WTC11 (cell line): ENCODE measurements around the gene CETP.

Source experiments
- ATF1 ChIP-seq: sonication (generic); formaldehyde crosslinking; IDR thresholded peaks from 2 replicates; pipeline ENCODE4 v1.8.1; 2023; ENCODE audit warnings: mild to moderate bottlenecking, moderate library complexity, missing genetic modification reagents
- ATF2 ChIP-seq: sonication (generic); formaldehyde crosslinking; IDR thresholded peaks from 2 replicates; pipeline ENCODE4 v1.8.1; 2022; ENCODE audit warnings: low read depth, missing genetic modification reagents, borderline replicate concordance
- CTCF ChIP-seq: fragments of 200-600 bp; IDR thresholded peaks from 2 replicates; pipeline ENCODE4 v1.8.0; 2022; ENCODE audit warnings: antibody characterized with exemption
- ETV6 ChIP-seq: sonication (generic); formaldehyde crosslinking; IDR thresholded peaks from 2 replicates; pipeline ENCODE4 v1.8.1; 2022; ENCODE audit warnings: mild to moderate bottlenecking, missing genetic modification reagents
- IRF2 ChIP-seq: sonication (generic); formaldehyde crosslinking; IDR thresholded peaks from 2 replicates; pipeline ENCODE4 v1.8.0; 2022; ENCODE audit warnings: low read depth, missing genetic modification reagents, borderline replicate concordance
- ZNF281 ChIP-seq: sonication (generic); formaldehyde crosslinking; IDR thresholded peaks from 2 replicates; pipeline ENCODE4 v1.8.0; 2023; ENCODE audit warnings: mild to moderate bottlenecking, missing genetic modification reagents

GRCh38 chr16:56966093-56966475, 4.3 kb downstream of the CETP start:
- TF ChIP-seq CTCF (no peak), ATF2 (no peak), ZNF281 (CRISPR knock-in tag) (no peak), ATF1 (CRISPR knock-in tag) (no peak), IRF2 (no peak), ETV6 (CRISPR knock-in tag) (no peak)
